COR-L47 (cell line): ENCODE results near the gene UBXN7.
"Not testable (repeated sequence)": the region's sequence is repeated elsewhere in the genome, so short reads cannot be mapped to it uniquely, and the experiment has no call there.

Experiments
- DNase-seq: peaks from one replicate; lab custom pipeline; 2025; lab: John Stamatoyannopoulos, UW

Gene UBXN7

DNA sequence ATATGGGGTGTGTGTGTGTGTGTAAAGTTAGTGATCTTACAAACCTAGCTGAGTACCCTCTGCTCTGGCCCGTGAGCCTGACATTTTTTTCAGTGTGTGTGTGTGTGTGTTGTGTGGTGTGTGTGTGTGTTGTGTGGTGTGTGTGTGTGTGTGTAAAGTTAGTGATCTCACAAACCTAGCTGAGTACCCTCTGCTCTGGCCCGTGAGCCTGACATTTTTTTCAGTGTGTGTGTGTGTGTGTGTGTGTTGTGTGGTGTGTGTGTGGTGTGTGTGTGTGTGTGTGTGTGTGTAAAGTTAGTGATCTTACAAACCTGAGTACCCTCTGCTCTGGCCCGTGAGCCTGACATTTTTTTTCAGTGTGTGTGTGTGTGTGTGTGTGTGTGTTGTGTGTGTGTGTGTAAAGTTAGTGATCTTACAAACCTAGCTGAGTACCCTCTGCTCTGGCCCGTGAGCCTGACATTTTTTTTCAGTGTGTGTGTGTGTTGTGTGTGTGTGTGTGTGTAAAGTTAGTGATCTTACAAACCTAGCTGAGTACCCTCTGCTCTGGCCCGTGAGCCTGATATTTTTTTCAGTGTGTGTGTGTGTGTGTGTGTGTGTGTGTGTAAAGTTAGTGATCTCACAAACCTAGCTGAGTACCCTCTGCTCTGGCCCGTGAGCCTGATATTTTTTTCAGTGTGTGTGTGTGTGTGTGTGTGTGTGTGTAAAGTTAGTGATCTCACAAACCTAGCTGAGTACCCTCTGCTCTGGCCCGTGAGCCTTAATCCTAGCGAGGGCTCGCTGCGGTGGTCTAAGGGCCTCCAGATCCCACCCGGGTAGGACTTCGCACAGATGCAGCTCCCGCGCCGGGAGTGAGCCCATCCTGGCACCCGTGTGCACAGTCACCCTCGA is 115.2 kb downstream of the UBXN7 start:
- DNase-seq, result not testable (repeated sequence)

GRCh38 chr3:196315821-196316220 is 116.4 kb downstream of the UBXN7 start:
- DNase-seq, result no peak

DNA sequence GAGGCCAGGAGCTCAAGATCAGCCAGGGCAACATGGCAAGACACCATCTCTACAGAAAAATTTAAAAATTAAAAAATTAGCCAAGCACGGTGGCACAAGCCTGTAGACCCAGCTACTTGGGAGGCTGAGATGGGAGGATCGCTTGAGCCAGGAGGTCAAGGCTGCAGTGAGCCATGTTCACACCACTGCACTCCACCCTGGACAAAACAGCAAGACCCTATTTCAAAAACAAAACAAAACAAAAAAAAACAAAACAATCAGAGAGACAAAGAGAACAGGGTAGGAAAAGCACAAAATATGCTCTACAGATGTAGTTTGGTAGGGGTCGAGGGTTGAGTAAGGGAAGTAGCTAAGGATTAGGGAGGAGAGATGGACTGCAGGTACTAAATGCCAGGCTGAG is 117.6 kb downstream of the UBXN7 start:
- no peak for DNase-seq

DNA sequence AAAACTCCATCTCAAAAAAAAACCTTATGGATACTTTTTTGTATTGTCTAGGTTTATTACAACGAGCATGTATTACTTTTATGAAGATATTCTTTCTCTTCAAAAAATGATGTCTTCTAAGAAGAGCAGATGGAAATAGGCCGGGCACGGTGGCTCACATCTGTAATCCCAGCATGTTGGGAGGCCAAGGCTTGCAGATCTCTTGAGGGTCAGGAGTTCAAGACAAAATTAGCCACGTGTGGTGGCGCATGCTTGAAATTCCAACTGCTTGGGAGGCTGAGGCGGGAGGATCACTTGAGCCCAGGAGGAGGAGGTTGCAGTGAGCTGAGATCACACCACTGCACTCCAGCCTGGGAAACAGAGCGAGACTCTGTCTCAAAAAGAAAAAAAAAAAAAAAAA is 118.1 kb downstream of the UBXN7 start:
- not testable (repeated sequence) for DNase-seq

DNA sequence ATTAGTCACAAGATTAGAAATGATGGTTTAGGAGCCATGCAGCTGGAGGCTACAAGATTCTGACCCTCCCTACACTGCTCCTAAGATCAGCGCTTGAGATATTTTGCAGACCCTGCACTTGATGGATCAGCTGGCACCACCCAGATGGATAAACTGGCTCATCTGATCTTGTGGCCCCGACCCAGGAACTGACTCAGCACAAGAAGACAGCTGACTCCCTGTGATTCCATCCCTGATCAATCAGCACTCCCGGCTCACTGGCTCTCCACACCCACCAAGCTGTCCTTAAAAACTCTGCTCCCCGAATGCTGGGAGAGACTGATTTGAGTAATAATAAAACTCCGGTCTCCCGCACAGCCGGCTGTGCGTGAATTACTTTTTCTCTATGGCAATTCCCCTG is 129.3 kb downstream of the UBXN7 start:
- not testable (repeated sequence) for DNase-seq

DNA sequence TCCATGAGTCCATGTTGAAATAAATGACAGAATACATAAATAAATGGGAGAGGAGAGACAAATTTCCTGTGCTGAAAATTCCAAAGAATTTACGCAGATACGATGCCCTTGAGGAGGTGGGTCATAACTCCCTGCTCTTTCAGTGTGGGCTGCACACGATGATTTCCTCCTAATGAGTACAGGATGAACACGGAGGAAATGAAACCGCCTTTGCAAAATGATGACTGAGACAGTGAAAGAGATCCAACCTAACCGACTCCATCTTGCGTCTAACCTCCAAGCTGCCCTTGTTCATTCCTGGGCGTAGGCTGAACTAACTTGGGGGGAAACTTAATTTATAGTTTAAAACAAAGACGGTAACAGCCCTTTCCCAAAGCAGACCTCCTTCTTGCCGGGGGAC is 129.7 kb downstream of the UBXN7 start:
- not testable (repeated sequence) for DNase-seq

GRCh38 chr3:196298521-196298920 is 133.7 kb downstream of the UBXN7 start:
- no peak for DNase-seq
